Activated CD8-positive, alpha-beta memory T cell treated with anti-CD3 and anti-CD28 coated beads, Interleukin-2, amount 50 U/mL, for 4 hours (primary cell): ENCODE results near the gene ZNF564.
"Not testable (repeated sequence)": the region's sequence is repeated elsewhere in the genome, so short reads cannot be mapped to it uniquely, and the experiment has no call there.

Experiments used
- DNase-seq: peaks from one replicate; pipeline ENCODE4 v3.0.0-alpha.2; 2020

Gene ZNF564

DNA sequence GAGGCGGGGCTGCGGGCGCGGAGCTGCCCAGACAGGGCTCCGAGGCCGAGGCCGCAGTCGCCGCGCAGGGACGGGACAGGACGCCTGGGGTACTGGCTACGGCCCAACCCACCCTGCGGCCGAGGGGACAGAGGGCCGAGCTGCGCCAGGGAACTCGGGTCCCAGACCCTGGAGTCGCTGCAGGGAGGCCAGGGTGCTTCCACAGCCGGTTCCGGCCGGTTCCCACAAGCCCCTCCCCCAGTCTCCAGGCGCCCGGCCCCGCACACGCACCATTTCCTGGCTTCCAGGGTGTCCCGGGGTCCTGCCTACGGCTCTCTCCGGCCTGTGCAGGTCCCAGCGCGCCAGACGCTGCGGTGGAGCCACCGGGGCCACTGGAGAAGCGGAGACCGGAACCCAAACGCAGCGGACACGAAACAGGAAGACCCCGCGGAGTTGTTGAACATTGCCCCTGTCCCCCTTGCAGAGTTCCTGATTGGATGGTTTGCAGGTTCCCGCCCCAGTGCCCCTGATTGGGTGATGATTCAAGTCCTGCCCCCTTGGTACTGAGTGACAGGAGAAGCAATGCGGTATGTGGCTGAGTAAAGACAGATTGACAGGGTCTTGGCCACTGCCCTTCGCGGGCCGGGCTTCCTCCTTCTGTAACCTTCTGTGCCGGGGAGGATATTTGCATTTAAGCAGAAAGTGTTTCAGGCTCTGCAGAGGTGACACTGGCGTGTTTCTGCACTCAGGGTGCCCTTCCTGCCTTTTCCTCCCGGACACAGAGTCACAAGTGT, at the start of gene ZNF564:
TSS of gene ZNF564 (minus strand) at position 423 of the 773 bp plus-strand sequence. CDS start at position 273, 150 bp downstream.
- peak; percentile 87 for DNase-seq

DNA sequence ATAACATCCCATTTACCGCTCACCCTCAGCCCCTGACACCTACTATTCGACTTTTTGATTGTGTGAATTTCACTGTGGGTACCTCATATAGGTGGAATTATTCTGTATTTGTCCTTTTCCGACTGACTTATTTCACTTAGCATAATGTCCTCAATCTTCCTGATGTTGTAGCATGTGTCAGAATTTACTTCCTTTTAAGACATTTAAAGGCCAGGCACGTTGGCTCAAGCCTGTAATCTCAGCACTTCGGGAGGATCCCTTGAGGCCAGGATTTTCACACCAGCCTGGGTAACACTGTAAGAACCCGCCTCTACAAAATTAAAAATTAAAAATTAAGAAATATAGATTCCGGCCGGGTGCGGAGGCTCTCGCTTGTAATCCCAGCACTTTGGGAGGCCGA, 46.3 kb upstream of the ZNF564 start:
- DNase-seq = no peak

DNA sequence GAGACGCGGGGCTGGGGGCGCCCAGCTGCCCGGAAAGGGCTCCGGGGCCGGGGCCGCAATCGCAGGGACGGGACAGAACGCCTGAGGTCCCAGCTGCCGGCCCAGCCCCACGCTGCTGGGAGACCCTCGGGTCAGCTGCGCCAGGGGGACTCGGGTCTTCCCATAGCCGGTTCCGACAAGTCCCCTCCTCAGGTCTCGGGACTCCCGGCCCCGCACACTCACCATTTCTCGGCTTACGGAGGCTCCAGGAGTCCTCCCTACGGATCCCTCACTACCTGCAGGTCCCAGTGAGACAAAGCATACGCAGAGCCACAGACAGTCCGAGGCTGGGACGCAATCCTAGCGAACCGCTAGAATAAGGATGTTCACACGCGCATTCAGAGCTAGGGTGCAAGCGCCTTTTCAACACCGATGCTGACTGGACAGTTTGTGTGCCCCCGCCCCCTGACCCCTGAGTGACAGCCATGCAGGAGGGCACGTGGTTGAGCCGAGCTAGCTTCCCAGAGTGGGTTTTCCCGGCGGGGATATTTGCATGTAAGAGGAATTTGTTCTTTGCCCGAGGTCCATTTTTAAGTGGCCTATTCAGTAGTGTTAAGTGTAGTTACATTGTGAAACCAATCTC, 45.8 kb upstream of the ZNF564 start:
- DNase-seq = no peak

DNA sequence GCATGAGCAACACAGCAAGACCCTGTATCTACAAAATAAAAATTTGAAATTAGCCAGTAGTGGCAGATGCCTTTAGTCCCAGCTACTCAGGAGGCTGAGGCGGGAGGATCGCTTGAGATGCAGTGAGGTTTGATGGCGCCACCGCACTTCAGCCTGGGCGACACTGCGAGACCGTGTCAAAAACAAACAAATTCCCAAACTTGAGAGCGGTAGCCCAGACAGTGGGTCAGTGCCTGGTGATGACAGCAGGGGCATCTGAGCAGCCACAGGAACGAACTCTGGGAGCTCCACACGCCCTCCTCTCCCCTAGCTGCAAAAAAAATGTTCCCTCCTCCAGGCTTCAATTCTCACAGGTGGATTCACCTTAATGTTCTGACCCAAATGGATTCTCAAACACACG, 45.2 kb upstream of the ZNF564 start:
- no peak for DNase-seq

DNA sequence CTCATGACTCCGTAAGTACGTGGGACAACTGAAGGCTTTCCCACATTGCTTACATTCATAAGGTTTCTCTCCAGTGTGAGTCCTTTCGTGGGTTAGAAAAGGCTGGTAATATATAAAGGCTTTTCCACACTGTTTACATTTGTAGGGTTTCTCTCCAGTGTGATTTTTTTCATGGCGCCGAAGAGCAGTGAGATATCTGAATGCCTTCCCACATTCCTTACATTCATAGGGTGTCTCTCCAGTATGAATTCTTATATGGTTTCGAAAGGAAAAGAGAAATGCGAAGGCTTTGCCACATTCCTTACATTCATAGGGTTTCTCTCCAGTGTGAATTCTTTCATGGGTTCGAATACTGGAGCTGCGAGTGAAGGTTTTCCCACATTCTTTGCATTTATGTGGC, 29.8 kb upstream of the ZNF564 start:
- no peak for DNase-seq

DNA sequence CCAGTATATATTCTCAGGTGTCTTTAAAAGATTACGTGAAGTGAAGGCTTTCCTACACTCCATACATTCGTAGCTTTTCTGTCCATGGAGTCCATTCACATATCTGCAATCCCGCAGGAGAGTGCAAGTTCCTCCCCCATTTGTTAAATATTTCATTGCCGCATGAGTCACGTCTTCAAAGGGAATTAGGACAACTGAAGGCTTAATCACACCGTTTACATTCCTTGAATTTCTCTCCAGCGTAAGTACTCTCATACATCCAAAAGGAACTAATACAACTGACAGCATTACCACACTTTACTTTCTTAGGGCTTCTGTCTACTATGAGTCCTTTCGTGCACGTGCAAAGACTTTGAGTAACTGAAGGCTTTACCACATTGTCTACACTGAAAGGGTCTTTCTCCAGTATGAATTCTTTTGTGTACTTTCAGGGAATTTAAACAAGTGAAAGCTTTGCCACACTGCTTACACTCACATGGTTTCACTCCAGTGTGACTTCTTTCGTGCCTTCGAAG, 29.0 kb upstream of the ZNF564 start:
- DNase-seq = no peak

DNA sequence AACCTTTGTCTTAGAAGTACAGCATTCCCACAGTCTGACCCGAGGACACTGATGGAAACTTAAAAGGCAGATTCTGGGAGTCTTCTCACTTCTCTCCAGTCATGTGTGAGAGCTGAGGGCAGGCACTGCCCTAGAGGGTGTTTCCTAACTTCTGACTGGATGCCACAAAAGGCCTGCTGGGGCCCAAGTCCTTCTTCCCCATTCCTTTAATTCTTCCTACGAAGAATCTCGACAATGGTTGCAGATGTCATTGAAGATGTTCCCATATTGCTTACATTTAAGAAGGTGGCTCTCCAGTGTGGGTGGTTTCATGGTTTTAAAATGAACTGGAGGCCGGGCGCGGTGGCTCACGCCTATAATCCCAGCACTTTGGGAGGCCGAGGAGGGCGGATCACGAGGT, 27.4 kb upstream of the ZNF564 start:
- DNase-seq = no peak

DNA sequence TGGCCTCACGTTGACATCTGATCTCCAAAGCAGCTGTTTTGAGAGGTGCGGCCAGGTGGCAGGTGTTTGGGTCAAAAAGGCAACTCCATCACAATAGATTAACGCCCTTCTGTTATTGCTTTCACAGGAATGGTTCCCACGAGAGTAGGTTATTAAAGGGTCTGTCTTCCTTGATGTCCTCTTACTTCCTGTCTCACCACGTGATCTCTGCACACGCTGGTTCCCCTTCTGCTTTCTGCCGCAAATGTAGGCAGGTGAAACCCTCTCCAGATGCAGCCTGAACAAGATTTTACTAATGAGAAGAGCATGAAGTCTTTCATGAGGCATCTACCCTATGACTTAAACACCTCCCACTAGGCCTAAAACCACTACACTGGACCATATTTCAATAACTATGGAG, 22.8 kb upstream of the ZNF564 start:
- no peak for DNase-seq

DNA sequence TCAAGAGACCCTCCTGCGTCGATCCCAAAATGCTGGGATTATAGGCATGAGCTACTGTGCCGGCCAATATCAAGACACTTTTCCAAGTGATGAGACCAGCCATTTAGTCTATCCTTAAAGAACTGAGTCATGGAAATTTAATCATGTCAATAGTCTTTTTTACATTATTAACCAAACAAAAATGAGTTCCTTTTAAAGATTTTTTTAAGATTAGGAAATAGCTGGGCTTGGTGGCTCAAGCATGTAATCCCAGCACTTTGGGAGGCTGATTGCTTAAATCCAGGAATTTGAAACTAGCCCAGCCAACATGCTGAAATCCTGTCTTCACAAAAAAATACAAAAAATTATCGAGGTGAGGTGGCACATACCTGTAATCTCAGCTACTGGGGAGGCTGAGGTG, 16.7 kb upstream of the ZNF564 start:
- no peak for DNase-seq

DNA sequence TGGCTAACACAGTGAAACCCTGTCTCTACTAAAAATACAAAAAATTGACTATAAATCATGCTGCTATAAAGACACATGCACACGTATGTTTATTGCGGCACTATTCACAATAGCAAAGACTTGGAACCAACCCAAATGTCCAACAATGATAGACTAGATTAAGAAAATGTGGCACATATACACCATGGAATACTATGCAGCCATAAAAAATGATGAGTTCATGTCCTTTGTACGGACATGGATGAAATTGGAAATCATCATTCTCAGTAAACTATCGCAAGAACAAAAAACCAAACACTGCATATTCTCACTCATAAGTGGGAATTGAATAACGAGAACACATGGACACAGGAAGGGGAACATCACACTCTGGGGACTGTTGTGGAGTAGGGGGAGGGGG, 15.1 kb upstream of the ZNF564 start:
- DNase-seq = not testable (repeated sequence)

DNA sequence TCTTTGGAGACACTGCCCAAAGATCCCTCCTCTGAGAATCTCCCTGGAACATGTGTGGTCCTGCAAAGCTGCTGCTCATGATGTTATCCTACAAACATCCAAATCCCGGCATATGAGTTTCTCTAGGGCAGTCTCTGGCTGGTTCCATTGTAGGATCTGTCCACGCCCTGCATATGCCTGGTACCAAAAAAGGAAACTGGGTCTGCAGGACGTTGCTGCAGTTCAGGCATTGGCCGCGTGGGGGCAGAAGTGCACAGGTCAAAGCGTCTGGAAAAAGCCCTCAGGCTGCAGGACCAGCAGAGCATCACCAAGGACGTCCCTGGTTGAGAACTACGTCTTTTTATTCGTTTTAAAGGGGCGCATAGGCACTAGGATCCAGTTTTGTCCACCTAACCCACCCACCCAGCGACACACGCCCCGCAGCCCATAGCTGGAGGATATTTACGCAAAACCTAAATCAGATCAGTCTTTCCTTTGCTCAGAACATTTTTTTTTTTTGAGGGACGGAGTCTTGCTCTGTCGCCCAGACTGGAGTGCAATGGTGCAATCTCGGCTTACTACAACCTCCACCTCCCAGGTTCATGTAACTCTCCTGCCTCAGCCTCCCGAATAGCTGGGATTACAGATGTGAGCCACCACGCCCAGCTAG, 12.9 kb upstream of the ZNF564 start:
- DNase-seq = peak; percentile 93

DNA sequence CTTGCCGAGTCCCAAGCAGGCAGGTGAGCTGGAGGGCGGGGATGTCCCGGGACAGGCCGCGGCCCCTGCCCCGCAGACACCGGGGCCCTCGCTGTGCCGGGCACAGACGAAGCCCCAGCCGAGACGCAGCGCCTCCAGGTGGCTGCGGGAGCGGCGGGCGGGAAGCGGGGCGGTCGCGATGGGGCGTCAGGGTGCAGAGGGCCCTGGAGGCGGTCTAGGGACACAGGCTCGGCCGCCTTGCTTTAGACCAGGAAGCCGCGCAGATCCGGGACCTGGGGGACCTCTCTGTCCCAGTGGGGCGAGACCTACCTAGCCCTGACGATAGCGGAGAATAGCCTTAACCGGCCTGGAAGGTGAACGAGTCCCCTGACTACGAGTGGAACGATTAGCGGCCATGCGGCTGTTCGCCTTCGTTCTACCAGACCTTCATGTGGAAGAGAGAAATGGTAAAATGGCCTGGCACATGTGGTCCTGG, 4.2 kb upstream of the ZNF564 start:
- no peak for DNase-seq

DNA sequence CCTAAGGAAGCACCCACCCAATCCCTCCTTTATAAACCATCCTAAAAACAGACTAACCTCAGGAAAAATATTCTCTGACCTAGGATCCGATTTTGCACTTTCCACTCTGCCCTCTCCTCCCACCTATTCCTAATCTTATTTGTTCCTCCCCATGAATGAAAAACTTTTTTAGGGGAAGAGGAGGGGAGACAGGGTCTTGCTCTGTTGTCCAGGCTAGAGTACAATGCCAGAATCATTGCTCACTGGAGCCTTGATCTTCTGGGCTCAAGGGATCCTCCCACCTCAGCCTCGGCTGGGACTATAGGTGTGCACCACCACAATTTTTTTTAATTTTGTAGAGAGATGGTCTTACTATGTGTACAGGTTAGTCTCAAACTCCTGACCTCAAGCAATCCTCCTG, 4.4 kb downstream of the ZNF564 start:
- DNase-seq = no peak

DNA sequence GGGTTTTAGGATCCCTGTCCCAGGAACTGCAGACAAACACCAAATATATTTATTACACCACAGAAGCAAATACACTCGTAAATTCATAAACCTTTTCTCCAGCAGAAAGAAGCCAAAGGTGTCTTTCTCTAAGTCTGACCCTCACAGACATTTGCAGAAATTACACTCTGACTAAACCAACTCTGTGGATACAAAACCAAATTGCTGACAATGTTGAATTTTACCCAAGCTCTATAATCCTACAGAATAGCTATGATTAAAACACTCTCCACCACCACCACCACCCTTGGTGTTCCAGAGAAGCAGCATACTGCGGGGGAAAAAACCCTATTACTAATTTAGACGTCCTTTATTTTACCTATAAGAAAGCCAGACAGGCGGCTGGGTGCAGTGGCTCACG, 5.2 kb downstream of the ZNF564 start:
- no peak for DNase-seq

DNA sequence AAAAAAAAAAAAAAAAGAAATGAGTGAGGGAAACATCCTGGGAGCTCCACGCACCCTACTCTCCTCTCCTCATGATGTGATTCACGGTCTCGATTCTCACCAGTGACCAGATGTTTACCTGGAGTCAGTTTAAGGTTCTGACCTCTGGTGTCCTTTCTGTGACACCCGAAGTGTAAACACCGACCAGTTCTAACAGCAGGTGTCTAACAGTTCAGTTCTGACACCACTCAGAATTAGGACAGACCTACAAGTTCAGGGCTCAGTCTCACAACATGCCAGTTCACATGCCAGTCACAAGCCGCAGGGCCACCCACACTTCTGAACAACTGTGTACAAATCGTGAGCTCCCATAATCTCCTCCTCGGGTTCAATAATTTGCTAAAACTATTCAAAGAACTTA, 6.0 kb downstream of the ZNF564 start:
- DNase-seq = no peak

DNA sequence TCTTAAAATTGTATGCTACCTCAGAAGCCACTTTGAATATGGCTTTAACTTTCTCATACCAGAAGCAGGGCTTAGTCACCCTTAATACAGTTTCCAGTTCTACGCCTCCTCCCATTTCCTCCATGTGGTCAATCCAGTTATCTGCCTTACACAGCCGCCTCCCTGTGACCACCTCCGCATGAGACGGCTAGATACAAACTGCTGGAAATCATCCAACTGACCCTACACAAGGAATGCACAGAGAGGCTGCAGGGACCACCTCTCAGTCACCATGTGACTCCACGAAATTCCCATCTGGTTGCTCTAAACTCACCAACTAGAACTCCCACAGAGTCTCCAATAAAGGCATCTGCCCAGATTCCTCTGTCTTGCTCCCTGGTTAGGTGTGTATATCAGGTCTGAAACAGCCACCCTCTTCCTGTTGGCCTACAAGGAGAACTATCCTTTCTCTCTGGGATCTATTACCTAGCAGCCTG, 6.8 kb downstream of the ZNF564 start:
- DNase-seq = no peak

DNA sequence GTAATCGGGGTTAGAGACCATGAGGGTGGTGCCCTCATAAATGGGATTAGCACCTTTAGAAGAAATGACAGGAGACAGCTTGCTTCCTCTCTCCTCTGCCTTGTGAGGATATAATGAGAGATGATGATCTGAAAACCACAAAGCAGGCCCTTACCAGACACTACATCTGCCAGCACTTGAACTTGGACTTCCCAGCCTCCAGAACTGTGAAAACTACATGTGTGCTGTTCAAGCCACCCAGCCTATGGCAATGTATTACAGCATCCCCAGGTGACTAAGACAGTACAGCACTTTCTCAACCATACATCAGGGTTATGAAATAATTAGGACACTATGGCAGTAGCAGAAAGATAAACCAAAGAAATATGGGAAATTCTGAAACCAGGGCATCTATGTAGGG, 7.4 kb downstream of the ZNF564 start:
- no peak for DNase-seq

DNA sequence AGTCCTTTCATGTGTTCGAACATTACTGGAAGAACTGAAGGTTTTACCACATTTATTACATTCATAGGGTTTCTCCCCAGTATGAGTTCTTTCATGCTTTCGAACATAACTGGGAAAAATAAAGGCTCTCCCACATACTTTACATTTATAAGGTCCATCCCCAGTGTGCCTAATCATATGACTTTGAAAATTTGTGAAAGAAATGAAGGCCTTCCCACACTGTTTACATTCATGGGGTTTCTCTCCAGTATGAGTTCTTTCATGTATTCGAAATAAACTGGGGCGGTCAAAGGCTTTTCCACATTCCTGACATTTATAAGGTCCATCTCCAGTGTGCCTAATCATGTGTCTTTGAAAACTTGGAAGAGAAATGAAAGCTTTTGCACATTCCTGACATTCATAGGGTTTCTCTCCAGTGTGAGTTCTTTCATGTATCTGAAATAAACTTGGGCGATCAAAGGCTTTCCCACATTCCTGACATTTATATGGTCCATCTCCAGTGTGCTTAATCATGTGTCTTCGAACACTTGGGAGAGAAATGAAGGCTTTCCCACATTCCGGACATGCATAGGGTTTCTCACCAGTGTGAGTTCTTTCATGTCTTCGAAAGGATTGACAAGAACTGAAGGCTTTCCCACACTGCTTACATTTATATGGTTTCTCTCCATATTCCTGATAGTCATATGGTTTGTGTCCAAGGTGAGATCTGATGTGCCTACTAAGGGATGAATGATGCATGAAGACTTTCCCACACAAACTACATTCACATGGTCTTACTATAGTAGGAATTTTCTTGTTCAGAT, 24.0 kb downstream of the ZNF564 start:
- DNase-seq = no peak

DNA sequence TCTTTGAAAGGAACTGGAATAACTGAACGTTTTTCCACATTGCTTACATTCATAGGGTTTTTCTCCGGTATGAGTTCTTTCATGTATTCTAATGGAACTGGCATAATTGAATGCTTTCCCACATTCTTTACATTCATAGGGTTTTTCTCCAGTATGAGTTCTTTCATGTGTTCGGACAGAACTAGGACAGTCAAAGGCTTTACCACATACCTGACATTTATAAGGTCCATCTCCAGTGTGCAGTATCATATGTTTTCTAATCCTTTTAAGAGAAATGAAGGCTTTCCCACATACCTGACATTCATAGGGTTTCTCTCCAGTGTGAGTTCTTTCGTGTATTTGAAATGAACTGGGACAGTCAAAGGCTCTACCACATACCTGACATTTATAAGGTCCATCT, 24.7 kb downstream of the ZNF564 start:
- DNase-seq = no peak

DNA sequence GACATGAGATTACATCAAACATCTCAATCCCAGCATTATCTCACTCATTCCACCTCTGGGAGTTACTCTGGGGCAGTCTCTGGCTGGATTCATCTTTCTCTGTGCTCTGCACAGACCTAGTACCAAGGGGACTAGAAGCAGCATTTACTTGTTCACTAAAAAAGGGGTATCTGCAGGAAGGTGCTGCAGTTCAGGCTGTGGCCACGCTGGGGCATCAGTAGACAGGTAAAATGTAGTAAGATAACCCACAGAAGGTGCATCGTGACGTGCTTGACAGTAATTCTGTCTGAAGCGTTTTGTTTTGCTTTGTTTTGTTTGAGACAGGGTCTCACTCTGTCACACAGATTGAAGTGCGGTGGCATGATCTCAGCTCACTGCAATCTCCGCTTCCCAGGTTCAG, 29.3 kb downstream of the ZNF564 start:
- DNase-seq = no peak

DNA sequence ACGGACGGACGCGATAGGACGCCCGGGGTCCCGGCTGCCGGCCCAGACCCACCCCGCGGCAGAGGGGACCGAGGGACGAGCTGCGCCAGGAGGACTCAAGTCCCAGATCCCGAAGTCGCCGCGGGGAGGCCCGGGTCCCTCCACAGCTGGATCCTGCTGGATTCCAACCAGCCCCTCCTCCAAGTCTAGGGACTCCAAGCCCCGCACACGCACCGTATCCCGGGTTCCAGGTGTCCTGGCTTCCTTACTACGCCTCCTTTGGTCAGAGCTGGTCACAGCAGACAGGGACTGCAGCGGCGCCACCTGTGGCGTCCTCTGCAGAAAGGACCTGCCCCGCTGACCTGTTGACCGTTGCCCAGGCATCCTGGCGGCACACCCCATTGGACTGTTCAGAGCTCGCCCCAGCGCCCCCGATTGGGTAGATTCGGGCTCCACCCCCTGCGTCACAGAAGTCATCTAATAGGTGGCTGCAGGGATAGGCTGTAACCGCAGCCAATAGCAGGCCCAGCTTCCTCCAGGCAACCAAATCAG, 37.7 kb downstream of the ZNF564 start:
- no peak for DNase-seq

DNA sequence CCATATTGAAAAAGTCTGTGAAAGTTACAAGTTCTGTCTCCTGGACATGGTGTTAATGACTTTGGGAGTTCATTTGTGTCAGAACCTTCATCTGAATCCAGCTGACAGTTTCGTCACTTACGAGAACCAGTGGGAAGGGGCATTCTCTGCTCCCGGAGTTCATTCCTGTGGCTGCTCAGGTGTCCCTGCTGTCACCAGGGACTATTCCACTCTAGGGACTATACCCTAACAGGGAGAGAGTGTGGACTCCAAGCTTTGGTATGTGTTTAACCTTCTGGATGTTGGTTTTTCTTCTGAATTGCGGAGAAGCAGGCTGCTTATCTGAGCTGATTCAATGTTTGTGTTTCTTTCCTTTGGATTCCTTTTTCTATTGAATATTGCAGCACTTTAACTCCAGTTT, 54.2 kb downstream of the ZNF564 start:
- no peak for DNase-seq

DNA sequence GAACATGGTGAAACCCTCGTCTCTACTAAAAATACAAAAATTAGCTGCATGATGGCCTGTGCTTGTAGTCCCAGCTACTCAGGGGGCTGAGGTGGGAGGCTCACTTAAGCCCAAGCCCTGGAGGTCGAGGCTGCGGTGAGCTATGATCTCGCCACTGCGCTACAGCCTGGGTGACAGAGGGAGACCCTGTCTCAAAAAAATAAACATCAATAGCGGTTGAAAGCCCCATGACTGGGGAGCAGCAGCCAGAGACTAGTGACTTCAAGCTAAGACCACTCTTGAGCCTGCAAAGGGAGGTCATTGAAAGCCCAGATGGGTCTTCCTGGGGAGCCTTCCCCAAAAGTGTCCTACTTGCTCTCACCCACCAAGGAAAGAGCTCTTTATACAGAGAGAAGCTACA, 54.8 kb downstream of the ZNF564 start:
- no peak for DNase-seq
